Measurements from ENCODE around the gene CDH16.

Gene CDH16

GRCh38 chr16:66926961-66927436 is 8.3 kb upstream of the CDH16 start:
- DNase-seq (ENCODE audit: low read depth, low spot score): peak; percentile 65
- CTCF ChIA-PET: interaction anchor here (1.2 to 15.4 kb wide), 7 partner anchors 9 to 60 kb away, joined by 3 to 350 read pairs (median 3); partner anchors contain the start of gene CDH16
- TF ChIP-seq, protein P1, sequence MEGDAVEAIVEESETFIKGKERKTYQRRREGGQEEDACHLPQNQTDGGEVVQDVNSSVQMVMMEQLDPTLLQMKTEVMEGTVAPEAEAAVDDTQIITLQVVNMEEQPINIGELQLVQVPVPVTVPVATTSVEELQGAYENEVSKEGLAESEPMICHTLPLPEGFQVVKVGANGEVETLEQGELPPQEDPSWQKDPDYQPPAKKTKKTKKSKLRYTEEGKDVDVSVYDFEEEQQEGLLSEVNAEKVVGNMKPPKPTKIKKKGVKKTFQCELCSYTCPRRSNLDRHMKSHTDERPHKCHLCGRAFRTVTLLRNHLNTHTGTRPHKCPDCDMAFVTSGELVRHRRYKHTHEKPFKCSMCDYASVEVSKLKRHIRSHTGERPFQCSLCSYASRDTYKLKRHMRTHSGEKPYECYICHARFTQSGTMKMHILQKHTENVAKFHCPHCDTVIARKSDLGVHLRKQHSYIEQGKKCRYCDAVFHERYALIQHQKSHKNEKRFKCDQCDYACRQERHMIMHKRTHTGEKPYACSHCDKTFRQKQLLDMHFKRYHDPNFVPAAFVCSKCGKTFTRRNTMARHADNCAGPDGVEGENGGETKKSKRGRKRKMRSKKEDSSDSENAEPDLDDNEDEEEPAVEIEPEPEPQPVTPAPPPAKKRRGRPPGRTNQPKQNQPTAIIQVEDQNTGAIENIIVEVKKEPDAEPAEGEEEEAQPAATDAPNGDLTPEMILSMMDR (IDR thresholded peaks at IDR 0.05; ENCODE audit: insufficient read depth, low read length, missing control alignments): no peak
- no peak overlapping the region for H3K4me3 ChIP-seq (ENCODE audit: low read depth, low read length)
- POLR2A ChIA-PET: no interaction called here

DNA sequence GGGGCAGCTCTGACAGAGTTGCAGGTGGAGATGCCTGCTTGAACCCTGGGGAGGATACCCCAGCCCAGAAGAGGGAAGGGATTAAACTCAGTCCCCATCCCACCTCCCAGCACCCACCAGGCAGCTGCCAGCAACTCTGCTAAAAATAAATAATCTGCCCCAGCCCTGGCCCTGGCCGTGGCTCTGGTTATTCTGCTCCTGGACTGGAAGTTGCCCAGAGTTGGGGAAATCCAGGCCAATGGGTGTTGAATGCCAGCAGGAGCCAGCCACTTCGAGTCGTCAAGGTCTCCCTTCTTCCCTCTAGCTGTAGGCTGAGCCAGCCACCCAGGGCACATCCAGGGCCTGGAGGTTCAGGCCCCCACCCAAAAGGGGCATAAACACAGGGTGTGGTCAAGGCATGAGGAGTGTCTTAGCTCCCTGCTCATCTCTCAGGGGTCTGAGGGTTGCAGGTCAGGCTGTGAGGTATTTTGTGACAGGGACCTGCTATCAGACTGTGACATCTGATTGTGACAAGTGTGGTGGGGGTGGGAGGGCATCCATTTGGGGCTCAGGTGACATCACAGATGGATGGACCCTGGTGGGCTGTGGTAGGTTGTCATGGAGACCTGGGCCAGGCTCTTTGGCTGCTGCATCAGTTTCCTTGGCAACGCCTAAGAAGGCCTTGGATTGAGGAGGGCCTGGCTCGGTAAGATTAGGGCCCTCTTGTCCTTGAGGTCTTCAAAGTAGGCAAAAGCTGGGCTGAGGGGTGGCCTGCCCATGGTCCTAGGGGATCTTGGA is 7.7 kb upstream of the CDH16 start:
- CTCF ChIA-PET: interaction anchor here (1.2 to 15.4 kb wide), 5 partner anchors 9 to 59 kb away, joined by 3 to 350 read pairs (median 4); partner anchors contain the start of gene CDH16

DNA sequence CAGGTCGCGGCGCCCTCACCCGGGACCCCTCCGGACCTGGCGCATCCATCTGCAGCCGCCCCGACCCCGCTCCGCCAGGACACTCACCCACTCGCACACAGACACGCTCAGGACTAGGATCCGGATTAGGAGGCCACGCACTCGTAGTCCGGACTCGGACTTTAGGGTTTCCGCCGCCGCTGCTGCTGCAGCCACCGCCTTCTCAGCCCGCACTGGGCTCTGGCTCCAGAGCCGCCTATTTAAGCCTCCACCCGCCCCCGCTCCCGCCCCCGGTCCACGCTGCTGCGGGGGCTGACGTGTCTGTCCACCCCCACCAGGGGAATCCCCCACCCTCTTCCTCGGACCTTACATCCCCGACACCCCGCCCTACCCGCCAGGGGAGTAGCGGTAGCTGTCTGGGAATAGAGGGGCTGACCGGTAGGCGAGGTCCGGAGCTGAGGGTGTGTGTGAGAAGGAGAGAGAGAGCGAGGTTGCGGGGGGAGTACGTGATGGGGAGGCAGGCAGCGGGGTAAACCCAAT is 6.7 kb upstream of the CDH16 start, which contains the start of gene RRAD:
RRAD (minus strand) TSS at position 214 of the 519 bp plus-strand sequence. CDS start 356 bp downstream, outside the sequence.
- TF ChIP-seq, protein P1 (IDR thresholded peaks at IDR 0.05; ENCODE audit: insufficient read depth, low read length, missing control alignments): no peak
- DNase-seq (ENCODE audit: low read depth, low spot score): no peak
- CTCF ChIA-PET: interaction anchor here (0.5 to 15.4 kb wide), 7 partner anchors 8 to 420 kb away, joined by 3 to 350 read pairs (median 3); partner anchors contain the start of genes CDH16 and NAE1
- peak within 1 kb of the TSS; percentile 46 for H3K4me3 ChIP-seq (ENCODE audit: low read depth, low read length)
- POLR2A ChIA-PET: no interaction called here

More for the DNA sequence above, 7.7 kb upstream of the CDH16 start:
- H3K4me3 ChIP-seq (ENCODE audit: low read depth, low read length): no peak overlapping the region
- DNase-seq (ENCODE audit: low read depth, low spot score): no peak
- POLR2A ChIA-PET: no interaction called here
- TF ChIP-seq, protein P1 (IDR thresholded peaks at IDR 0.05; ENCODE audit: insufficient read depth, low read length, missing control alignments): no peak

DNA sequence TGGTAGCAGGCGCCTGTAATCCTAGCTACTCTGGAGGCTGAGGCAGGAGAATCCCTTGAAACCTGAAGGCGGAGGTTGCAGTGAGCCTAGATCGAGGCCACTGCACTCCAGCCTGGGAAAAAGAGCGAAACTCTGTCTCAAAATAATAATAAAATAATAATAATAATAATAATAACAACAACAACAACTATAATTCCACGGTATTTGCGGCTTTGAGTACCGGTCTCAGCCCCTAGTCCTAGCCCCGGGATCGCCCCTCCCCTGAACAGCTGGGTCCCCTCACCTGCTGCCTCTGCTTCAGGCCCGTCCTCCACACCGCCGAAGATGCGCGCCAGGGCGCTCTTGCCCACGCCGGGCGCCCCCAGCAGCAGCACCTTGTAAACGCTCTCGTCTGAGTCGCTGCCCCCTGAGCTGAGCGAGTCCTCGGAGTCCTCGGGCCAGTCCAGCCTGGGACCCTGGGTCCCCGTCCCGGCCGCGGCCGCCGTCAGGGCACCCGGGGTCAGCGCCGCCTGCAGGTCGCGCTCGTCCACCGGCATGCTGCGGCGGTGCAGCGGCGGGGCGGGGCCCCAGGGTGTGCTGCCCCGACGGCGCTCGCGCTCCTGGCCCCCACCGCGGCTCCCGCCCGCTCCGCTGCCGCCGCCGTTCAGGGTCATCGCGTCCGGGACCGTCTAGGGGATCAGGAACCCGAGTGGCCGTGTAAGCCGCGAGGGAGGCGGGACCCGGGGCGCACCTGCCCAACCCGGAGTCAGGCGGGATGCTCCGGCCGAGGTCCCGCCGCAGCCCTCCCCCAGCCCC is 6.0 kb upstream of the CDH16 start:
- ChIA-PET POLR2A (no interaction called here), CTCF (interaction anchor here (0.5 to 15.4 kb wide), 4 partner anchors 23 to 421 kb away, joined by 3 to 350 read pairs (median 4); partner anchors contain the start of gene NAE1)
- H3K4me3 ChIP-seq (ENCODE audit: low read depth, low read length): peak overlapping the region; percentile 46
- TF ChIP-seq, protein P1 (IDR thresholded peaks at IDR 0.05; ENCODE audit: insufficient read depth, low read length, missing control alignments): peak; percentile 27
- DNase-seq (ENCODE audit: low read depth, low spot score): no peak

DNA sequence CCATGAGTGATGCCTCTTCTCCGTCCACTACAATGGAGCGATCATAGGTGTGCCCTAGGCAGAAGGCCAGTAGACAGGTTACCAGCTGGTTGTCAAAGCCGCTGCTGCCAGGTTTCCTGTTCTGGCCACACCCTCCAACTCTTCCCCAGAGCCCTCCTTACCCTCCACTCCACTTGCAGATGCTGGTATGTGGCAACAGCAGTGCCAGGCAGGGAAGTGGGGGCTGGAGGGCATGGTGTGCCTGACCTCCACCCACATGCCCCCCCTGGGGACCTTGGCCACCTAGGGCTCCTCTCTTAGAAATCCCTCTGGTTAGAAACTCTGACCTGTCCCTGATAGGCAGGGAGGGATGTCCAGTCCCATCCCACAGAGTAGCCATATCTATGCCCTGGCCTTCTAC is 5.2 kb upstream of the CDH16 start:
- TF ChIP-seq, protein P1 (IDR thresholded peaks at IDR 0.05; ENCODE audit: insufficient read depth, low read length, missing control alignments): no peak
- H3K4me3 ChIP-seq (ENCODE audit: low read depth, low read length): no peak overlapping the region
- ChIA-PET POLR2A (no interaction called here), CTCF (interaction anchor here (15.4 kb wide), 1 partner anchor 22 kb away, joined by 350 read pairs; no protein-coding TSS in a partner anchor)
- DNase-seq (ENCODE audit: low read depth, low spot score): no peak

All from AG04449 (cell line).